Upper lobe of left lung (tissue), 4 donors: ENCODE measurements around the gene NAA30.

Experiments used
- CTCF ChIP-seq, 6 experiments: fragments of 450-650 bp in 4 of 6; fragments of 200-600 bp in 2 of 6; sonication (generic) in 2 of 6; IDR thresholded peaks; one replicate each; pipeline ENCODE4 v1.5.1; 2016 to 2019; ENCODE audit warnings: antibody characterized with exemption in 6 of 6
- POLR2A ChIP-seq, 4 donors: fragments of 450-650 bp; IDR thresholded peaks; one replicate each; pipeline ENCODE4 v1.5.1; 2016 to 2017; ENCODE audit warnings: antibody characterized with exemption in 4 of 4, mild to moderate bottlenecking in 2 of 4
- POLR2AphosphoS5 ChIP-seq, 2 donors: sonication (generic); formaldehyde crosslinking; IDR thresholded peaks; one replicate each; pipeline ENCODE4 v1.5.1; 2017; ENCODE audit warnings: antibody characterized with exemption in 2 of 2

GRCh38 chr14:57418999-57419398 is 28.6 kb downstream of the NAA30 start:
- no peak for TF ChIP-seq POLR2A (IDR thresholded peaks at IDR 0.05)
- TF ChIP-seq CTCF (IDR thresholded peaks at IDR 0.05), result no peak
- TF ChIP-seq POLR2AphosphoS5 (IDR thresholded peaks at IDR 0.05), result no peak
